Neural cell (in vitro differentiated cells): ENCODE measurements around the gene CEP85L.

ENCODE experiments used
- EP300 ChIP-seq: fragments of 450-650 bp; conservative IDR thresholded peaks from 2 replicates; pipeline ENCODE4 v1.6.1; 2014; ENCODE audit warnings: antibody characterized with exemption, mild to moderate bottlenecking, moderate library complexity; ENCODE audit not compliant: poor library complexity, severe bottlenecking
- EZH2 ChIP-seq: fragments of 200-600, 300-800 bp; shearing (Covaris generic), sonication (generic); IDR thresholded peaks from 2 replicates; pipeline ENCODE4 v1.6.1; 2014; ENCODE audit warnings: antibody characterized with exemption, low read length, borderline replicate concordance, mild to moderate bottlenecking; ENCODE audit not compliant: insufficient read depth, poor library complexity, severe bottlenecking
- POLR2AphosphoS5 ChIP-seq: IDR thresholded peaks from 2 replicates; pipeline ENCODE4 v1.6.1; 2012
- RAD21 ChIP-seq: fragments of 450-650 bp; conservative IDR thresholded peaks from 2 replicates; pipeline ENCODE4 v1.6.1; 2014; ENCODE audit warnings: antibody characterized with exemption, mild to moderate bottlenecking, moderate library complexity
- SMC3 ChIP-seq: fragments of 450-650 bp; conservative IDR thresholded peaks from 2 replicates; pipeline ENCODE4 v1.6.1; 2014; ENCODE audit warnings: antibody characterized with exemption, mild to moderate bottlenecking, moderate library complexity; ENCODE audit not compliant: poor library complexity
- TF ChIP-seq, protein P1 (sequence below): fragments of 450-650 bp; IDR thresholded peaks from 2 replicates; pipeline ENCODE4 v1.5.1; 2014; ENCODE audit warnings: antibody characterized with exemption, mild to moderate bottlenecking, moderate library complexity; ENCODE audit not compliant: poor library complexity, severe bottlenecking

DNA sequence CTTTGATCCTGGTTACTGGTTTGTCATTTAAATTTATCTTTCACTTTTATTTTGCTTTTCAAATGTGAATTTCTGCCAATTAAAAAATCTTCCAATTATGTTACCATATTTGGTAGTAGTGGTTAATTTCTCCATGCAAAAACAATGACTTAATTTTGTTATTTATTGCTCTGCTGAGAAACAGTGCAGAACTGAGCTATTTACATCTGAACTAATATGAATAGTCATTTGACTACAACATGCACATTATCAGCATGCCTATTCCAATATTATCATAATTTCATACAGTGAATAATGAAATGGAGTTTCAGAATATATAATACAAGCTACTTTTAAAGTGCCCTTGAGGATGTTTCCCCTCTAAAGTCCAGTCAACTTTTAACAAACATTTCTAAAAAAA is 102.8 kb downstream of the CEP85L start:
- no peak for TF ChIP-seq SMC3
- TF ChIP-seq, protein P1, sequence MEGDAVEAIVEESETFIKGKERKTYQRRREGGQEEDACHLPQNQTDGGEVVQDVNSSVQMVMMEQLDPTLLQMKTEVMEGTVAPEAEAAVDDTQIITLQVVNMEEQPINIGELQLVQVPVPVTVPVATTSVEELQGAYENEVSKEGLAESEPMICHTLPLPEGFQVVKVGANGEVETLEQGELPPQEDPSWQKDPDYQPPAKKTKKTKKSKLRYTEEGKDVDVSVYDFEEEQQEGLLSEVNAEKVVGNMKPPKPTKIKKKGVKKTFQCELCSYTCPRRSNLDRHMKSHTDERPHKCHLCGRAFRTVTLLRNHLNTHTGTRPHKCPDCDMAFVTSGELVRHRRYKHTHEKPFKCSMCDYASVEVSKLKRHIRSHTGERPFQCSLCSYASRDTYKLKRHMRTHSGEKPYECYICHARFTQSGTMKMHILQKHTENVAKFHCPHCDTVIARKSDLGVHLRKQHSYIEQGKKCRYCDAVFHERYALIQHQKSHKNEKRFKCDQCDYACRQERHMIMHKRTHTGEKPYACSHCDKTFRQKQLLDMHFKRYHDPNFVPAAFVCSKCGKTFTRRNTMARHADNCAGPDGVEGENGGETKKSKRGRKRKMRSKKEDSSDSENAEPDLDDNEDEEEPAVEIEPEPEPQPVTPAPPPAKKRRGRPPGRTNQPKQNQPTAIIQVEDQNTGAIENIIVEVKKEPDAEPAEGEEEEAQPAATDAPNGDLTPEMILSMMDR, result no peak
- TF ChIP-seq EP300, result no peak
- no peak for TF ChIP-seq RAD21
- no peak for TF ChIP-seq POLR2AphosphoS5
- no peak for TF ChIP-seq EZH2
